Measurements from ENCODE around the gene BCL2.
"Not testable (repeated sequence)": the region's sequence is repeated elsewhere in the genome, so short reads cannot be mapped to it uniquely, and the experiment has no call there.

Gene BCL2

DNA sequence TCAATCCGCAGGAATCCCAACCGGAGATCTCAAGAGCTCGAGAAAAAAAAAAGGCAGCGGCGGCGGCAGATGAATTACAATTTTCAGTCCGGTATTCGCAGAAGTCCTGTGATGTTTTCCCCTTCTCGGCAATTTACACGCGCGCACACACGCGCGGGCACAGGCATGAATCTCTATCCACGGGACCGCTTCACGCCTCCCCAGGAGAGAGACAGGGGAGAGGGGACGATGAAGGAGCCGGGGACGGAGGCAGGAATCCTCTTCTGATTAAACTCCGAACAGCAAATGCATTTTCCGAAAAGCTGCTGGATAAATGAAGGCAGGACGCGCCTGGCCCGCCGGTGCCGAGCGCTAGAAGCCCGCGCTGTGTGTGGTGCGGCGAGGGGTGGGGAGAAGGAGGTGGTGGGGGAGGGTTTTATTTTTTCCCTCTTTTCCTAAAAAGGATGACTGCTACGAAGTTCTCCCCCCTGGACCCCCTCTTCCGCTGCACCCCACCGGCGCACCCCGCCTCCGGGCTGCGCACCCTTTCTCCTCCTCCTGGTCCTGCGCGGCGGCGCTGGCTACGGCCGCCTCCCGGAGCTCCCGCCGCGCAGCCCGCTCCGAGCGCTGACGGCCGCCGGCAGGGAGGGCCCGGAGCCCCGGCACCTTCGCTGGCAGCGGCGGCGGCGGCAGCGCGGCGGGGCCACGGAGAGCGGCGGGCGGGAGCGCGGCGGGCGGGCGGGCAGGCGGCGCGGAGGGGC, at the start of gene BCL2:
TSS of gene BCL2 (minus strand) at position 387 of the 740 bp plus-strand sequence.
- DNase-seq (ENCODE audit: low spot score) = peak; percentile 82

DNA sequence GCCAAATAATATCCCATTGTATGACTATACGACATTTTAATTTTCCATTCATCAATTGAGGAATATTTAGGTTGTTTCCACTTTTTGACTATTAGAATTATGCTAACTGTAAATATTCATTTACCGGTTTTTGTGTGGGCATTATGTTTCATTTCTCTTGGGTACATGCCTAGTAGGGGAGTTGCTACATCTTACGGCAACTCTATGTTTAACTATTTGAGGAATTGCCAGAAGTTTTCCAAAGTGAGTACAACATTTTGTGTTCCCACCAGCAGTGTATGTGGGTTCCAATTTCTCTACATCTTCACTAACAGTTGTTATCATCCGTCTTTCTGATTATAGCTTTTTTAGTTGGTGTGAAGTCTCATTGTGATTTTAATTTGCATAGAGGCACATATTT, 49.0 kb upstream of the BCL2 start:
- DNase-seq (ENCODE audit: low spot score) = no peak

DNA sequence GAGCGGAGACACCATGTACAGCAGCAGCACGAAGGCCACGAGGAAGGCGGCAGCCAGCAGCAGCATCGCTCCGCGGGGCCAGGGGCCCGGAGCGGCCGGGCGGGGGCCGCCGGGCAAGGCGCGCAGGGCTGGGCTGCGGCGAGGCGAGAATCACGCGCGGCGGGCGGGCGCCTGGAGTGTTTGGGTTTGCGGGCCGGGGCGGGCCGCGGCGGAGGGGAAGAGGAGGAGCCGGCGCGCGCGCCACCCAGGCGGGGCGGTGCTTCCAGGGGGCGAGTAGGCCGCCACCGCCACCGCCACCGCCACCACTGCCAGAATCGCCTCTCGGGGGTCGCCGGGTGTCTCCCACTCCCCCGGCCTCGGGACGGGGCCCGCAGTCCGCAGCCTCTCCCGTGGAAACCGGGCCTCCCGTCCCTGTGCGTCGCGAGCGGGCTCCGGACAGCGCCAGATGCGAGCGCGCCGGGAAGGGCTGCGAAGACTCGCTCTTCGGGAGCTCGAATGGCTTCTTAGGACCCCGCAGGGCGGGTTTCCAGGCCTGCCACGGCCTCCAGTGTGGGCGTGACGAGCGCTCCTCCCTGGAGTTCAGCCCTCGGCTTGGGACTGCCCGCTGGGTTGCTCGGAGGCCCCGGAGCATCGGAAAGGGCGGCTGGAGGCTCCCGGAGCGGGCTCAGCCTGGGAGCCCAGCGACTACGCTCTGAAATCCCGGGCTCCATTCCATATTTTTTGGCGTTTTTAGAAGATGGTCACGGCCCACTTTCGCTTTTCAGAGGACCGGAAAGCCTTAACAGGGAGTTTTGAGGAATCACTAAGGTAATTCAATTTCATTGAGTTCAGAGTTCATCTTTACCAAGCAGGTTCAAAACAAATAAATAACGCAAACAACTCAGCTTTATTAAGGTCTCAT, 47.7 kb upstream of the BCL2 start, which contains the start of gene KDSR:
TSS of gene KDSR (minus strand) at position 154 of the 901 bp plus-strand sequence. CDS start at position 66, 88 bp downstream.
- peak; percentile 98 for DNase-seq (ENCODE audit: low spot score)

DNA sequence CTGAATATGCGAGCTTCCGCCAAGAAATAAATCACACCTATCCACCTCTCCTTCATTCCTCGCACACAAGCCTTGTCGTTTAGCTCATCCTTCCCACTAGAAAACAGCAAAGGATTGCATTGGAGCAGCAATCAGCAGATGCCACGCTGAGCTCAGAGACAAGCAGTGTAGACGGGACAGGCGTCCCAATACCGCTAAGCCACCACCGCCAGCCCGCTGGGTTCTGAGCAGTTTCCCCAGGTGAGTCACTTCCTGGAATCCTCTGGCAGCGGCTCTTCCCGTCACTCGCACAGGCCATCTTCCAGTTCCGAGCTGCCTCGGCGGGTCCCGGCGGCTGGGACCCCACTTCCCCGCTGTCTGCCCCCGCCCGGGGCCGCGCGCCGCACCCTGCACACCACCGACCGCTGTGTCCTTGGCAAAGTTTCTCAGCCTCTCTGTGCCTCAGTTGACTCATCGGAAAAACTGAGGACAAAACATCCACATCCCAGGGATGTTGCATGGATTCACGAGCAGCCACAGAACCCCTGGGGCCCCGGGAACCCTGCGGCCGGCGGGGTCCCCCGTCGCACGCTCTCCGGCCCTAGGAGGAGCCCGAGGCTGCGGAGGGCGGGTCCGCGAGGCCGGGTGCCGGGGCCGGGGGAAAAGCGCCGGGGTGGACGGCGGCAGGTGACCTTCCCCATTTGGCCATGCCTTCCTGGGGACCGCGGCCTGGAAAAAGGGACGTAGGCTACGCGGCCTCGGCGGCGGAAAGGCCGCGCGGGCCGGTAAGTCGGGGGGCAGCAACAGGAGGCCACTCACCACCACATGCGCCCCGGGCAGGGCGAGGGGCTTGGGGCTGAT, 46.9 kb upstream of the BCL2 start:
- peak; percentile 72 for DNase-seq (ENCODE audit: low spot score)

DNA sequence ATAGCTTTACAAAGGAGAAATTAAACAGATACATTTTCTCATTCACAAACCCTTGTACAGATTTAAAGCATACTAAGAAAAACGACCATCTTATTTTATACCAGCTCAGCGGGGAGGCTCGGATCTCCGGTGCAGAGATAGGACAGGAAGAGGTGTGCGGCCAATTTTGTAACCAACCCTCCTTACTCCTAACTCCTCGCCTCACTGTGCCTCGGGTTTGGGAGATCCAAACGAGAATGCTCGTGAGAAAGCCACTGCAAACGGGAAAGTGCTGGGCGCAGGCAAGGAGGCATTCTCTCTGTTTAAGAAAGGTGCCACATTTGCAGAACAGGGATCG, 46.3 kb upstream of the BCL2 start:
- no peak for DNase-seq (ENCODE audit: low spot score)

DNA sequence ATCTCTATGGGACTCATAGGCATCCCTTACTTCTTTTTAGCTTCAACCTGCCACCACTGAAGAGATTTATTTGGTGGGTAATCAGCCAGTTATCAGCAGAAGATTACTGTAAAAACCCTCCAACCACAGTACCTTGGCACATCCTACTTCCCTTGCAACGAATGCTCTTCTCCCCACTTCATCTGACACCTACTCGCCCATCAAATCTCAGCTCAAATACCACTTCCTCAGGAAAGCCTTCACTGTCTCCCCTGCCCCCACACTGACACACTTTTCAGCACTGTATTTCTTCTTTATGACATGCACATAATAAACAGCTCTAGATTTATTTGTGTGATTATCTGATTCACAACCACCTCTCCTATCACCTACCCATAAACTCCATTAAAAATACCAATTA, 44.4 kb upstream of the BCL2 start:
- no peak for DNase-seq (ENCODE audit: low spot score)

DNA sequence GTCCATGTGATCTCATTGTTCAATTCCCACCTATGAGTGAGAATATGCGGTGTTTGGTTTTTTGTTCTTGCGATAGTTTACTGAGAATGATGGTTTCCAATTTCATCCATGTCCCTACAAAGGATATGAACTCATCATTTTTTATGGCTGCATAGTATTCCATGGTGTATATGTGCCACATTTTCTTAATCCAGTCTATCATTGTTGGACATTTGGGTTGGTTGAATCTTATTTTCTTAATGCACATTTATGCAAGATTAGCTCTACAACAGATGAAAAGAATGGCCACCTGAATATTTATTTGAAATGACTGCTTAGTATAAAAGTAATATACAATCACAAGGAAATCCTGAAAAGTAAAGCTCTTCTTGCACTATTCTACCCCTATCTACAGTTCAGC, 43.9 kb upstream of the BCL2 start:
- not testable (repeated sequence) for DNase-seq (ENCODE audit: low spot score)

DNA sequence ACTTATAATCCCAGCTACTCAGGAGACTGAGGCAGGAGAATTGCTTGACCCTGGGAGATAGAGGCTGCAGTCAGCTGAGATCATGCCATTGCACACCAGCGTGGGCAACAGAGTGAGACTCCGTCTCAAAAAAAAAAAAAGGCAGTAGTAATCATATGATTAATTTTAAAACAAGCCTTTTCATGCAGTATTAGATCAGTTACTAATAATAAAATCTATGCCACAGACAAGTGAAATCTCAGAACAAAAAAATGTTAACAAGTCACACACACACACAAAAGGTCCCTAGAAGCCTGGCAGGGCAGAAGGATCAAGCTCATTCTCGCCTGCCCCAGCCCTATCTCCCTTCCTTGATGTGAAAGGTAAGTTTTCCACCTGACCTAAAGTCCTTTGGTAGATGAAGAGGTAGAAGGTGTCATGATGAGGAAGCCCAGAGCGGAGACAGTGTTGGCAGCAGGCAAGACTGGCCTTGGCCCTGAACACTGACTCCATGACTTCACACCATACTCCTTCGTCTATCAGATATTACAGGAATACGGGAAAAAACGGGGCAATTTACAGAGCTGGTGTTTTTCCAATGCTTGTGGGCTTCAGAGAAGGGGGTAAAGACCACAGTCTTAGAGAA, 36.8 kb upstream of the BCL2 start:
- no peak for DNase-seq (ENCODE audit: low spot score)

DNA sequence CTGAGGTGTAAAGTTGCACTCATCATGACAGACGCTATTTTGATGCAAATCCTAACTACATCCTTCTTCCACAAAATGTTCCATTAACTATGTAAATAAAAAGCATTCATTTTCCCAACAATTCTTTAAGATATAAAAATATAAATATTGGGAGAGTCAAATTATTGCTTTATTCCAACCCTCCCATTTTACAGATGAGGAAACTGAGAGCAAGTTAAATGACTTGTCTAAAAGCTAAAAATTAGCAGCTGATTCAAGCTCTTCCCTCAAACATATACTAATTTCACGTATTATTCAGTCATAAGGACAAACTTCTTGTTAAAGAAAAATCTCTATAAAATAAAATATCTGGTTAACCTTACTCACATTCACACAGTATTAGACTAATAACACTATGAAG, 30.7 kb upstream of the BCL2 start:
- DNase-seq (ENCODE audit: low spot score) = no peak

DNA sequence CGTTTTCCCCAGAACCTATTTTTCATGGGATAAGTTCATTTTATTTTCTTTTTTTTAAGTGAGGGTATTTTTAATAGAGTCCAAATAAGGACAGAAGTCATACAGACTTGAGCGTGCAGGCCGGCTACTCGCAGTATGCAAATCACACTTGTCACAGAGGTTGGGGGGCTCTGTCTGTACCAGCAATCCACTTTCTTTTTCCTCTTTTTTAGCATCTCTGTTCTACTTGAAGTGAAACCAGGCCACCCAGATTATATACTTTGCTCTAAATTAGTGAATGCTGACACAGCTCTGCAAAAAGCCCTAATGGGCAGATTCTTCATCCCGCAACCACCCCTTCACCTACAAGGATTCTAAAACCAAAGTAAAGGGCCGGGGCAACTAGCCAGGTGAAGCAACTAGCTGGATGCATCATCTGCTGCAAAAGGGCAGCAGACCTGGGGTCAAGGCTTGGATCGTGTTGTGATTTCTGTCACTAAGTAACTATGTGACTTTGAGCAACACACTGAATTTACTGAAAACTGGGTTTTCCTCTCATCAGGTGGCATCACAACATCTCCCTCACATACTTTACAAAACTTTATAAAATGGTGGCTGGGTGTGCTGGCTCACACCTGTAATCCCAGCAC, 29.1 kb upstream of the BCL2 start:
- DNase-seq (ENCODE audit: low spot score) = no peak

DNA sequence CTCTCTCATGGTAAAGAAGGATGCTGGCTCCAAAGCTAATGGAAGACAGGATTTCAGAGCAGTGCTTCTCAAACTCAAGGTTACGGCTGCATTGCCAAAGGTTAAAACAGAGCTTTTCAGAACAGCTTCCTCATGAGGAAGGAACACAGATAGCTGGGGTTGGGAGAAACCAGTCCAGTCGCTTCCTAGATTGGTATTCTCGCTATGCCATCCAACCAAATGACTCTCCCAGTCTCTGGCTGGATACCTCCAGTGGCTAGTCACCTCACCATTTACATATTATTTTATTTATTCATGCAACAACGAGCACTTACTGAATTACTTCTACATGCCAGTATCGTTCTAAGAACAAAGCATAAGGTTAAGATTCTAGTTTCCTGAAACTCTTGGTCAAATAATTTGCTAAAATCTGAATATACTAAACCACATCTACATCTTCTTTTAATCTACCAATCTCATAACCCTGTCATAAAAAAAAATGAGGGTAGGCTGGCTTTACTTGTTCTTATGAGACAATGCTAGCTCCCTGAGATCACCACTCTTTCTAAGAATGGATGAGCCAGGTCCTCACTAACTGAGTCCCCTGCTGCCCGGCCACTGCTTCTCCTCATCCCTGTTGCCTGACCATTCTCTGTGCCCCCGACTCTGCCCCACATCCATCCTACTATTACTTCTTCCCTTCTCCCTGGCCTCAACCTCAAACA, 27.1 kb upstream of the BCL2 start:
- DNase-seq (ENCODE audit: low spot score) = no peak

DNA sequence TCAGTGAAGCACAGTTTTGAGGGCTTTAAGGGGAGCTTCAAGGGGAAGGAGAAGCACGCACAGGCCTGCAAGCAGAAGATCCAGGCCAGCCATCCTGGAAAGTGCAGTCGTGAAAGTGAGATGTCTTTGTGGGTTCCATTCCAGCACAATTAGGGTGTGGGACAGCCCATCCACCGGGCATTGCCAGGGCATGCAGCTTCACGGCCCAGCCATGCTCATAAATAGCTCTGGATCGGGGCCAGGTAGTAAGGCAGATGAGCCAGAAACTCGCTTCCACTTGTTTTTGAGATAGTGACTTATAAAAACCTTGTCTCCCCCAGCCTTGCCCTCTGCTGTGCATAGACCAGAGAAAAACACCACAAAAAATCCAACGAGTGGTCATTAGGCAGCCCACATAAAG, 26.5 kb upstream of the BCL2 start:
- no peak for DNase-seq (ENCODE audit: low spot score)

DNA sequence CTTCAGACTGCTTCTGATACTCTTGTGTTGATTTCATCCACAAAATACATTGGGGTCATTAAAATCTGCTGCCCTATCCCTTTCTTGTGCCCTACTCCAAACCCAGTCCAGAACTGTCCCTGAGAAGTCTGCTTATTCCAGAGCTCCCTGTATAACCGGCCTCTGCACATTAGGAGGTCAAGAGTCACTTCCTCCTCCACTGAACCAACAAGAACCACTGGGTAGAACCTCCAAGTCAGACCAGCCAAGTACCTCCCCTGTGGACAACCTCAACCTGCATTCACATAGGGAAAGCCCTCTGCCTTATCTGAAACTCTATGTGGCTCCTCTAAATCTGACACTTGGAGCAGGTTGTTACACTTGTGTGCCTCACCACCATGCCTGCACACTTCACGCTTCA, 25.3 kb upstream of the BCL2 start:
- no peak for DNase-seq (ENCODE audit: low spot score)

DNA sequence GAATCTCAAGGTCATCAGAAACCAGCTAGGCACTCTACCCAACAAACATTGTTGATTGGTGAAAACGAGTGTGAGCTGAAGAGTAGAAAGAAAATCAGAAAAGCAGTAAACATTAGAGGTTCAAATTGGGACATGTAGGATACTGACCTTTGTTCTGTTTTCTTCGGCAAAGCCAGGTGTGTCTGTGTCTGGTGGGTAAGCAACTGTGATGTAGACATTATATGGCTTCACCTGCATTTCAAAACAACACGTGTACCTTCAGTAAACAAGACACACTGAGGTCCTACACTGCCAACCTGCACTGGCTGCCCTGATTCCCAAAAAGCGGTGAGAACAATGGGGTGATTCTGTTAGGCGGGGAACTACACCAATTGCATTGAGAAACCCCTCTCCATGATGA, 24.7 kb upstream of the BCL2 start:
- no peak for DNase-seq (ENCODE audit: low spot score)

DNA sequence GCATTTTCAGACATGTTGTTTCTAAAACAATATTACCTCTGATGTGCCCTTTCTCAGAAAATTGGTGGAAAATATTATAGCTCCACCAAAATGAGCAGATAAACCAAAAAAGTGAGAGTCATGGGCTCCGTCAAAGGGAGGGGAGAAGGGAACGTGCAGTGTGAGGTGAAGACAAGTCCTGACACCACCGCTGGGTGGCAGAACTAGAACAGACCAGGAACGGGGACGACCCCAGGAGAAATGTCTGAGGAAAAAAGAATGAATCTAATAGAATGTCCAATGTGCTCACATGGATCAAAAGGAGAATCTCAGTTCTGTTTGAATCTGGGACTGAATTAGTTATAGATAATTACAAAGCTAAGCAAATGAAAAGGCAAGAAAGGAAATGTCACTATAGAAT, 22.6 kb upstream of the BCL2 start:
- DNase-seq (ENCODE audit: low spot score) = no peak

DNA sequence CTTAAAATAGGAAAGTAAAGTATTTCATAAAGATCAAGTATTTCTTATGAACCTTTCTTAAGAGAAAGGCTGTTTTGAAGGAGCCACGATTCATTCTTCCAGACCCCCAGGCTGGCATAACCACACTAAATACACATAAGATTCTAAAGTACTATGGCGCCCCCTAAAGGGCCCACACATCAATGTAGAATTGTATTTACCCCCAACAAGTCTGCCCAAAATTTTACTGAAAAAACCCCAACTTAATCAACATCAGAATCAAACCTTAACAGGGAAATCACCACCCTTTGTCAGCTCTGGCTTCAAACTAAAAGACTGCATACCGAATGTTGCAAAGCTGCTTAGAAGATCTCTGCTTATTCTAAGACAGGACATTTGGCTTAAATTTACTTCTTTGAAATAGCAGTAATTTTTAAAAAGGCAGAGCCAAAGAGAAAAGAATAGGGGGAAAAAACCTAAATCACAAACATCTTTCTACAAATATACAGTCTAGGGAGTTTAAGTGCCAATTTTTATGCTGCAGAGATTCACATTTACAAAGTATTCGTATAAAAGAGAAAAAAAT, 20.4 kb upstream of the BCL2 start:
- no peak for DNase-seq (ENCODE audit: low spot score)

DNA sequence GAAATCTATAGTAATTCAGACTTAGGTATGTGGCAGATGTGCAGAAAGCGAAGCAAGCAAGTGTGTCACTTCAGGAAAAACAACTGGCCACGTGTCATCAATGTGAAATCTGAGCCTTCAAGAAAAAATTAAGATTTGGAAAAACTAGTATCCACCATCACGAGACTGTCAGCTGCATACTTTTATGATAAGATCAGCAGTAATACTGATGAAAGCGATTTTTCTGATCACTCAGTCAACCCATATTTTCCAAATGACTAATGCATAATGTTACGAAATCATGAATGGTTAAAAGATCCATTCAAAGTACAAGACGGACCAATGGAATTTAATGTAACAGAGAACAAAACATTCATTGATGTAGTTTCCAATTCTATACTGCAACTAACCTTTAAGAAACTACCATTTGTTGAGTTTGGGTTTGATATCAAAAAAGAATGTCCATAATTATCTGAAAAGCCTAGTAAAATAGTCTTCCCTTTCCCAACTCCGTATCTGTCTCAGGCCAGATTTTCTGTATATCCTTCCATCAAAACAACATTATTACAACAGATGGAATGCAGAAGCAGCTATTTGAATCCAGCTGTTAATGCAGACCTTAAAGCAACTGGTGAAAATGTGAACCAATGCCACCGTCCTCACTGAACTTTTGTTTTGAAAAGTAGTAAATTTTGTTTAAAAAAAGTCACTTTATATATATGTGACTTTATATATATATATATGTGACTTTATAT, 17.0 kb upstream of the BCL2 start:
- no peak for DNase-seq (ENCODE audit: low spot score)

DNA sequence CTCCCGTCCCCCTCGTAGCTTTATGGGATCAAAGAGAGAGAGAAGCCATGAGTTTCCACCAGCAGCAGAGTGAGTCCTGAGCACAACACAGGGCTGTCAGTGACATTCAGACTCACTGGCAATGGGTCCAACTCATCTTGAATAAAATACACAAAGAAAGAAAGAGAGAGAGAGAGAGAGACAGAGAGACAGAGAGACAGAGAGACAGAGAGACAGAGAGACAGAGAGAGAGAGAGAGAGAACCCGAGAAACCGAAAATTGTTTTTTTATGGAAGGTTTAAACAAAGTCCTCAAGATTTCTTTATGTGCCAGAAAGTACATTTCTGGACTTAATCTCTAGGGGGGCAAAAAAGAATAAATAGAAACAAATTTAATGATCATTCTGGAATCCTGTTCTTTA, 11.5 kb upstream of the BCL2 start:
- no peak for DNase-seq (ENCODE audit: low spot score)

DNA sequence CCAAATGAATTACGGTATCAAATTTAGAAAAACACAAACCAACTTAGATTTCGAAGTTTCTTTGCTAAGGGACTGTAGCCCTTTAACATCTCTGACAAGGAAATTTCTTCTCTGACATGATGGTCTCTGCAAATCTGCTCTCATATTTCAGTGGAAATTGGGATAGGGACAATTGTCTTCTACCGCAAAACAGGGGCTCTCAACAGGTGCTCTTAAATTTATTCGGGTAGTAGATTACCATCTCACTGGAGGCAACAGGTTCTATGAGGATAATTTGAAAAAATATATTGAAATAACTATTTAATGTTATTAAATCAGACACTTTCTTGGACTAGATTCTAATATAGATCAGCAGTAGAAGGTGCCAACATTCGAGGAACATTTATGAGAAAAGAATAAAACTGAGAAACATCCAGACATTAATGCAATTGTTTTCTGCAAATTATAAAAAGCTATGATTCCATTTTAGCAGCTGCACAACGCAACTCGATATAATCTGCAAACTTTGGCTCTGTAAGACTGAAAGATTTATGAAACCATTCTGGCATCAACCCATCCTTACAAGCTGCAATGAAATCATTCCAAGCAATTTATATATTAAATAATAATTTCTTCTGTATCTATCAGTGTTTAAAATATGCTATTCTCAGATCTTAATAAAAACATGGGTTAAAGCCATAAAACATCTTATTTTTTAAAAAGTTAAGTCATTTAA, 10.0 kb upstream of the BCL2 start:
- DNase-seq (ENCODE audit: low spot score) = no peak

All from left forelimb (tissue), 1 donor.